GF-D8 (cell line): ENCODE measurements around the gene OR2B2.

Experiments
- DNase-seq: peaks from one replicate; lab custom pipeline; 2025; lab: John Stamatoyannopoulos, UW

Gene OR2B2

DNA sequence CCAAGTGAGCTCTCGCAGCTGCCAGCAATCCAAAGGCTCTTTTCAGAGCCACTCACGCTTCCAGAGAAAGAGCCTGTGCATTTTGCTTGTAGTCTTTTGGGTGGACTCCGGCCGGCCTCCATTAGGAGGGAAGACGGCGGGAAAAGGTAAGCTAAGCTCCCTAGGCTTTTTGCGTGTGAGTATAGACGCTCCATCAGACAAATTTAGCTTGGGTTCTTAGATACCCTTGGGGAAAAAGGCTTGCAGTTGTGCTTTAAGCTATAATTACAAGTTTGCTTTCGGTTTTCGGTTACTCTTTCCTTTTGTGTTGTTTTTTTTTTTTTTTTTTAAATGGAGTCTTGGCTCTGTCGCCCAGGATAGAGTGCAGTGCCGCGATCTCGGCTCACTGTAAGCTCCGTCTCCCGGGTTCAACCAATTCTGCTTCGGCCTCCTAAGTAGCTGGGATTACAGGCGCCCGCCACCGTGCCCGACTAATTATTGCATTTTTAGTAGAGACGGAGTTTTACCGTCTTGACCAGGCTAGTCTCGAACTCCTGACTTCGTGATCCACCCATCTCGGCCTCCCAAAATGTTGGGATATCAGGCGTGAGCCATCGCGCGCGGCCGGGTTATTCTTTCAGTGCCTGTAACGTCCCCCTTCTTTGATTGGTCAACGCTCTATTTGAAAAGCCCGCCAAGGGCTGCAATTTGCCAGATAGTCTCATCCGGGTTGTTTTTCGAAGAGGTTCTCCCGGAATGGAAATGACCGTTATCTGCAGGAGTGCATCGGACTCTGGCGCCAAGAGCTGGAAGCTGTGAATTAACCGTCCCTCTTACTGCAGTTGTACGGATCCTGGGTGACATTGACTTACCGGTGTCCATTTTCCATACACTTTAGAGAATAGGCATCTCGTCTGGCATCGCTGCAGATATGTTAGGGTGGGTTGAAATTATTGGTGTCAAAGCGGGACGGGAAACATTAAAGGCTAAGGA is 18.1 kb downstream of the OR2B2 start:
- peak; percentile 92 for DNase-seq

DNA sequence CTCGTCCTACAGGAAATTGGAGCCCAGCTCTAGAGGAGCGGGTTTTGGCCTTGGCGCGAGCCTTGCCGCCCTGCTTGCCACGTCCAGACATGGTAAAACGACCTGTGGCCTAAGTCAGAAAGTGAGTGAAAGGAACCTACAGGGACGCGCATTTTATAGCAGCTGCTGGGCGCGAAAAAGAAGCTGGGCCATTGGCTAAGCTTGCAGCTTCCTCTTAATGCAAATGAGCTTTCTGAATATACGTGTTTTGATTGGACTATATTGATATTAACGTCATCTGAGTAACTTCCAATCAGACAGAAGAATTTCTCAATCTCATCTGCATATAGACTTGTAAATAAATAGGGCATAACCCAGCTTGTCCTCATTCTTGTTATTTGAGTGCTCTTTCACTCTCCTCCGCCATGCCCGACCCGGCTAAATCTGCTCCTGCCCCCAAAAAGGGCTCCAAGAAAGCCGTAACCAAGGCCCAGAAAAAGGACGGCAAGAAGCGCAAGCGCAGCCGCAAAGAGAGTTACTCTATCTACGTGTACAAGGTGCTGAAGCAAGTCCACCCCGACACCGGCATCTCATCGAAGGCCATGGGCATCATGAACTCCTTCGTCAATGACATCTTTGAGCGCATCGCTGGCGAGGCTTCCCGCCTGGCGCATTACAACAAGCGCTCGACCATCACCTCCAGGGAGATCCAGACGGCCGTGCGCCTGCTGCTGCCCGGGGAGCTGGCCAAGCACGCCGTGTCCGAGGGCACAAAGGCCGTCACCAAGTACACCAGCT is 18.9 kb downstream of the OR2B2 start:
- peak; percentile 99 for DNase-seq

DNA sequence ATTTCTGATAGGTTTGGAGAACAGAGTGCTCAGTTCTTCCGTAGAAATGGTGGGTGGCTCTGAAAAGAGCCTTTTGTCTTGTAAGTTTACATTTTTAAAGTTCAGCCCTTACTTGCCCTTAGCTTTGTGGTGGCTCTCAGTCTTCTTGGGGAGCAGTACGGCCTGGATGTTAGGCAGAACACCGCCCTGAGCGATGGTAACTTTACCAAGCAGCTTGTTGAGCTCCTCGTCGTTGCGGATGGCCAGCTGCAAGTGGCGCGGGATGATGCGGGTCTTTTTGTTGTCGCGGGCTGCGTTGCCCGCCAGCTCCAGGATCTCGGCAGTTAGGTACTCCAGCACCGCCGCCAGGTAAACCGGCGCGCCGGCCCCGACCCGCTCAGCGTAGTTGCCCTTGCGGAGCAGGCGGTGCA is 19.5 kb downstream of the OR2B2 start:
- no peak for DNase-seq

DNA sequence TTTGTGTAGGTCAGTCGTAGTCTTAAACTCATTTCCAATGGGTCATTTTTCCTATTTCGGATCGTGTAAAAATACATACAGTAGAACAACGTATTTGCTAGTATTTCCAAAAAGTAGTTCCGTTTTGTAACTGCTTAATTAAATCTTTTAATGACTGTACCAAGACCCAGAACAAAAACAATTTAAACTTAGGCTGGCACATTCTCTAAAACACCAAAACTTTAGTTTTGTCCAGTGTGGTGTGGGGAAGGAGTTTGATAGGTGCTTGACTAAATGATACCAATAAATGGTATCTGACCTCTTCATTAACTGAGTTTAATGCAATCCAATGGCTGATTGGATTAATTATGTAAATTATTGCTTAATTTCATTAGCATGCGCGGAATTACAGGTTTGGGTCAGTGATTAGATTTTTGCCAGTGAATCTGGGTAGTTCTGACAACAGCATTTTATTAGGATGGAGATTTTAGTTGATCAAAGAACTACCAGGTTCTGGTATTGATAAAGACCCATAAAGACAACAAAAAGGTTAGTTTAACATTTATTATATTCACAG is 20.8 kb downstream of the OR2B2 start:
- DNase-seq: no peak

DNA sequence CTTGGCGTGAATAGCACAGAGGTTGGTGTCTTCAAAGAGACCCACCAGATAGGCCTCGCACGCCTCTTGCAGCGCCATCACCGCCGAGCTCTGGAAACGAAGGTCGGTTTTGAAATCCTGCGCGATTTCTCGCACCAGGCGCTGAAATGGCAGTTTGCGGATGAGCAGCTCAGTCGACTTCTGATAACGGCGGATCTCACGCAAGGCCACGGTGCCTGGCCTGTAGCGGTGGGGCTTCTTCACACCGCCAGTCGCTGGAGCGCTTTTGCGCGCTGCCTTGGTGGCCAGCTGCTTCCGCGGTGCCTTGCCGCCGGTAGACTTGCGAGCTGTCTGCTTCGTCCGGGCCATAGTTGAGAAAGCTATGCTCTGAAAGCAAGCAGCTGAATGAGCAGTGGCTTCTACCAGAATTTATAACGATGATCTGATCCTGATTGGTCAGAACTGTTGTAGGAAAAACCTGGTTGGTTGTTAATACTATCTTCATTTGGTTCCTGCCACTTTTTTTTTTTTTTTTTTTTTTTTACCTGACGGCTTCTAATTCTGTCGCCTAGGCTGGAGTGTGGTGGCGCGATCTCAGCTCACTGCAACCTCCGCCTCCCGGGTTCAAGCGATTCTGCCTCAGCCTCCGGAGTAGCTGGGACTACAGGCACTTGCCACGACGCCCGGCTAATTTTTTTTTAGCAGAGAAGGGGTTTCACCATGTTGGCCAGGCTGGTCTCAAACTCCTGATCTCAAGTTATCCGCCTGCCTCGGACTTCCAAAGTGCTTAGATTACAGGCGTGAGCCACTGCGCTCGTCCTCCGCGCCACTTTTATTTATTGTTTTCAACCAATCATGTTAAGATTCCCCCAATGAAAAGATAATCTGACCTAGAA is 21.5 kb downstream of the OR2B2 start:
- DNase-seq: peak; percentile 97

DNA sequence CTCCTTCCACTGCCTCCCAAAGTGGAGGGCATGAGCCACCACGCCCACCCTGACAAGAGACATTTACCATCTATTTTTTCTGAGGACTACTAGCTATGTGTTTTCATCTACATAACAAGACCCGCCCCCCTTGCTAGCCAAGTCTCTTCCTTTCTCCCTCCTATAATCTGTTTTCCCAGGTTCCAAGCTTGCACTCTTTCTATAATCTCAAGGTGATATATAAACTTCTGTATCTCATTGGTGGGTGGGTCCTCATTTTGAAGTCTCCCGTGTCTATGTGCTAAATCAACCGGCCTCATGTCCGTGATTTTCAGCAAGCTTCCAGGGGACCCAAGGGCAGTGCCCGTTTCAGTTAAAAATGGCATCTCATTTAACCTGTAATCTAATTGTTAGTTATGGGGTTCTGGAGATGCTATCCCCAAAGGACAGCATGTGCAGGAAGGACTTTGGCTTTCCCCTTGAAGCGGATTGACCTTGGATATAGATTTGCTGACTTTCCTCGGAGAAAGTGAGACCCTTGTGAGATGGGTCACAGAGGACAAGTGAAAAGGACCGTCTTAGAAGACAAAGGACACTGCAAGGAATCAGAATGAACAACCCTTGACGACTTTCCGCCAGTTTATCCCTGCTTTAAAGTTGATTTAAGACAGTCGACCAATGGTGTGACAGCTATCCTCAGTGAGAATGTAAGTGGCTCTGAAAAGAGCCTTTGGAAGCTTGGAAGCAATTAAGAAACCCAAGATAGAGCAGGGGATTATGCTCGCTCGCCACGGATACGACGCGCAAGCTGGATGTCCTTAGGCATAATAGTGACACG is 22.4 kb downstream of the OR2B2 start:
- DNase-seq: no peak

DNA sequence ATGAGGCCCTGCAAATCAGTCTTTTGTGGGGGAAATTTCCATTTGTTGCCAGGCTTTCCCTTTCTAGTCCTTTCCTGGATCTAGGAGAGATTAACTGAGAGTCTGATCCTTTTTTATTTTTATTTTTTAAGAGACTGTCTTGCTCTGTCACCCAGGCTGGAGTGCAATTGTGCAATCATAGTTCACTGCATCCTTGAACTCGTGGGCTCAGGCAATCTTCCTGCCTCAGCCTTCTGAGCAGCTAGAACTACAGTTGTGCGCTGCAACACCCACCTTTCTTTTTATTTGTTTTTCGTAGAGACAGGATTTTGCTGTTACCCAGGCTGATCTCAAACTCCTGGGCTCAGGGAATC is 22.9 kb downstream of the OR2B2 start:
- DNase-seq: no peak

DNA sequence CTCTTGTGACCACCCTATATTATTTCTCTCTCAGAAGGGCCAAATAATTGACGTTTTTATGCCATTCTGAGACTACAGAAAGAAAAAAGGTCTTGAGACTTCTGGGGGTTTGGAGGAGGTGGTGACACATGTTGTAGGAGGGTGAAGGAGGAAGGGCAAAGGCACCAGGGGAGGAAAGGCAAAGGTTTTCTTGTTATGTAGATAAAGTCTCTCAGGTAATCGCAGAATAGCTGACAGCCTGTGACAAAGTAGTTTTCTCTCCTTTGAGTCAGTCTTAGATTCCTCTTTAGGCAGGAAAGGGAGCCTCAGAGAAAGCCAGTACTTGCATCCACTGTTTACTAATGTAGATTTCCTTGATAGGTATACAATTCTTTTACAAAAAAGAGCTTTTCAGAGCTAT is 23.6 kb downstream of the OR2B2 start:
- DNase-seq: no peak

DNA sequence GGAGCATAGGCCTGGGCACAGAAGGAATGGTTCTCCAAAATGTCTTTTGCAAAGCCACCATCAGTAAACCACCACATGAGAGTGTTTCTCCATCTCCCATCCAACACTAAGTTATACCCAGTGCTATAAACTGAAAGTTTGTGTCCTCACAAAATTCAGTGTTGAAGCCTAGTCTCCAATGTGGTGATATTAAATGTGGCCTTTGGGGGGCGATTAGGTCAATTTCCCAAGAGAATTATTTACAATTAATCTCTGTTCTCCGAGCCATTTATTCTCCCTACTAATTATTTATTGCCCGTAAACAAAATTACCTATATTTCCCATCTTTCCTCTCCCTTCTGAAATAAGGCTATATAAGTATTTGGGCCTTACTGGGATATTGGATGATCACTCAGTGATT is 26.1 kb downstream of the OR2B2 start:
- DNase-seq: no peak

DNA sequence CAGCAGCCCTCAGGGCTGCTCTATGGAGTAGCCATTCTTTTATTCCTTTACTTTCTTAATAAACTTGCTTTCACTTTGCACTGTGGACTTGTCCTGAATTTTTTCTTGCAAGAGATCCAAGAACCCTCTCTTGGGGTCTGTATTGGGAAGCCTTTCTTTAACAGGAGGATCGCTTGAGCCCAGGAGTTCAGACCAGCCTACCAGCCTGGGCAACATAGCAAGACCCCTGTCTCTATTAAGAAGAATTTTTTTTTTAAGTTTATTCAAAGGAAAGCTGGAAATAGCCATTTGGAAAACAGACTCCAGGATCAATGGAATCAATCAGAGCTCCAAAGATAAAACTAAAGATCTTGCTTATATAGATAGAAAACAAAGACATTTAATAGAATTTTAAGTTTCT is 29.1 kb downstream of the OR2B2 start:
- no peak for DNase-seq

DNA sequence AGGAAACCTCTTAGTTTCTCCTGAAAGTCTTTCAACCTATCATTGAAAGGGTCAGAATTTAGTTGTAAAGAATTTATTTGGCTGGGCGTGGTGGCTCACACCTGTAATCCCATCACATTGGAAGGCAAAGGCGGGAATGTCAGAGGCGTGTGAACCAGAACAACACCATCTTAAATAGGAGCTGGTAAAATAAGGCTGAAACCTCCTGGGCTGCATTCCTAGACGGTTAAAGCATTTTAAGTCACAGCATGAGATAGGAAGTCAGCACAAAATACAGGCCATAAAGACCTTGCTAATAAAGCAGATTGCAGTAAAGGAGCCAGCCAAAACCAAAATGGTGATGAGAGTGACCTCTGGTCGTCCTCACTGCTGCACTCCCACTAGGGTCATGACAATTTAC is 29.6 kb downstream of the OR2B2 start:
- no peak for DNase-seq

DNA sequence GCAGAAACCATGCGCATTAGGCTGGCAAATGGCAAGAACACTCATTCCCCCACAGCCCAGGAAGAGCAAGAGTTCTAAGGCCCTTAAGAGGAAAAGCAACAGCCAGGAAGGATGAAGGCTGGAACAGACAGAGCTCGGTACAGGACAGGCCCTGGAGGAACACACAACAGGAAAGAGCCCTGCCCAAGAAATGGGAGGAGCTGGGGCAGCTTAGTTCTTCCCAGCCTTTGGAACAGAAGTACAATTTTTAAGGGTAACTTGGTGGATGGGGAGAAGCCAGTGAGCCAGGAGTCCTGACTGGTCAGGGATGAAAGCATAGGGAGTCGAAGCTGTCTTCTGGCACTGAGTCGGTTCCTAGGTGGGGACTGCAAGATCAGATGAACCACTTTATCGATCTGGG is 32.4 kb downstream of the OR2B2 start:
- DNase-seq: no peak

DNA sequence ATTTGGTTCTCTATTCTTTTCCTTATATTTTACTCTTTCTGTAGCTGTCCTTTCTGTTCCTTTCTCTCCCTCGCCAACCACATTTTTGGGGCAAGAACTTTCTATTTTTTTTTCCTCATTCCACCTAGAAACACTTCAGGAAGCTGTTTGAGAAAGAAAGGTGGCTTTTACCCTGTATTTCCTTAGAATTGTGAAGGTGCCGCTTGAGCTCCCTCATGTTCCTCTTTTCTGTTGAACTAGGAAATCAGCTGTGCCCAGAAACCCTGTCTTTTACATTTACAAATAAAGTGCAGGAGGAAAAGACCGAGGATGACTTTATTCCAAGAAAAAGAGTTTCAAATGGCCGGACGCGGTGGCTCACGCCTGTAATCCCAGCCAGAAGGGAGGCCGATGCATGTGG is 38.2 kb downstream of the OR2B2 start:
- no peak for DNase-seq

DNA sequence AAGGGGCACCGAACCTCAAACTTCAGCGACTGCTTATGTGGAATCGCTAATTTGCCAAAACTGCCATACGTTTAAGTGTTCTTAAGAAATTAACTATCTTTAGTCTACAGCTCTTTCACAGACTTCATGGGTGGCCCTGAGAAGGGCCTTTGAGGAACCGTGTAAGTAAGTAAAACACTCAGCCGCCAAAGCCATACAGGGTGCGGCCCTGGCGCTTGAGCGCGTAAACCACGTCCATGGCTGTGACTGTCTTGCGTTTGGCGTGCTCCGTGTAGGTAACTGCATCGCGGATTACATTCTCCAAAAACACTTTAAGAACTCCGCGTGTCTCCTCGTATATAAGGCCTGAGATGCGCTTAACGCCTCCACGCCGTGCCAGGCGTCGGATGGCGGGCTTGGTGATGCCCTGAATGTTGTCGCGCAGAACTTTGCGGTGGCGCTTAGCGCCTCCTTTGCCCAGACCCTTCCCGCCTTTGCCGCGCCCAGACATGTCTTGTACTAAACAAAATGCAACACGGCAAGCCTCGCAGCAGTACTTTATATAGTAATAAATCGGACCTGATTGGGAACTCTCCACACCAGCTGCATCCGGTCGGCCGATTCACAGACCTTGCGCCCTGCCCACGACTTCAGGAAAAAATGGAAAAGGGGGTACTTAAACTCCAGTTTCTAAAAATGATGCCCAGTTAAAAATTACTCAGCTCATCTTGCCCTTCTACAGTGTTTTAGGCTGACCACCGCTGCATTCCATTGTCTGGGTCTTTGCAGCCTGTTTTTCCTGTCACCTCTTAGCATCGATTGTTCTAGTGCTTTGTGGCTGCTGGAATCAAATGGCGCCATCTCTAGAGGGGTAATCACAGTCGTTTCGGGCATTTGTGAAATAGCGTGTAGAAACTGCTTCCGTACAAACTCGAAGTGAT is 38.9 kb downstream of the OR2B2 start:
- peak; percentile 85 for DNase-seq

DNA sequence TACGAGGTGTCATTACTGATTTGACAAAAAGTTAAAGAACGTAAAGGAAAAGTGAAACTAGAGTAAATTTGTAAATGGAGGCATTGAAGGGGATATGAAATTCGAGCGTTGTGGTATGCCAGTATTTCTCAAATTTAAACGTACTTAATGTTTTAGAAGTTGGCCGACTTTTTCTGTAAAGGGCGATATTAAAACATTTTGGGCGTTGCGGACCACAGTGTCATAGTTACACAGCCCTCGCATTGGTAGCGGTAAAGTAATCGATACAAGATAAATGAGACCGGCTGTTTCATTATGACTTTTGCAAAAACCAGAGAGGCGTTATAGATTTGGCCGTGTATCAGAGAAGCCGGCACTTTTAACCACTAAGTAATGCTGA is 39.6 kb downstream of the OR2B2 start:
- no peak for DNase-seq

DNA sequence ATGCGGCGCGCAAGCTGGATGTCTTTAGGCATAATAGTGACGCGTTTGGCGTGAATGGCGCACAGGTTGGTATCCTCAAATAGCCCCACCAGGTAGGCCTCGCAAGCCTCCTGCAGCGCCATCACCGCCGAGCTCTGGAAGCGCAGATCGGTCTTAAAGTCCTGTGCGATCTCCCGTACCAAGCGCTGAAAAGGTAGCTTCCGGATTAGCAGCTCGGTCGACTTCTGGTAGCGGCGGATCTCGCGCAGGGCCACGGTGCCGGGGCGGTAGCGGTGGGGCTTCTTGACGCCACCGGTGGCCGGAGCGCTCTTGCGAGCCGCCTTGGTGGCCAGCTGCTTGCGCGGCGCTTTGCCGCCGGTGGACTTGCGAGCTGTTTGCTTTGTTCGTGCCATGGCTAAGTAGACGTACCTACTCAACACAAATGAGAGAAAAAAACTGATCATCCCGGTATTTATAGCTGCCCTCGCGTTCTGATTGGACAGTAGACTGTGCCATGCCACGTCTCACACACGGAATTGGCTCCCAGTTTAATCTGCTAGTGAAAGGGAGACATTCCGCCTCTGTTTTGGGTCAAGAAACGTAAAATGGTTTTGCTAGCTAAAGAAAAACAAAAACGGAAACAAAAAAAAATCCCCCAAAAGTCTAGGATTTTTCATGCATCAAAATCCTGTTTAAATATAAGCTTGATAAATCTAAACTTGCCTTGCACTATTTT is 40.1 kb downstream of the OR2B2 start:
- peak; percentile 90 for DNase-seq

DNA sequence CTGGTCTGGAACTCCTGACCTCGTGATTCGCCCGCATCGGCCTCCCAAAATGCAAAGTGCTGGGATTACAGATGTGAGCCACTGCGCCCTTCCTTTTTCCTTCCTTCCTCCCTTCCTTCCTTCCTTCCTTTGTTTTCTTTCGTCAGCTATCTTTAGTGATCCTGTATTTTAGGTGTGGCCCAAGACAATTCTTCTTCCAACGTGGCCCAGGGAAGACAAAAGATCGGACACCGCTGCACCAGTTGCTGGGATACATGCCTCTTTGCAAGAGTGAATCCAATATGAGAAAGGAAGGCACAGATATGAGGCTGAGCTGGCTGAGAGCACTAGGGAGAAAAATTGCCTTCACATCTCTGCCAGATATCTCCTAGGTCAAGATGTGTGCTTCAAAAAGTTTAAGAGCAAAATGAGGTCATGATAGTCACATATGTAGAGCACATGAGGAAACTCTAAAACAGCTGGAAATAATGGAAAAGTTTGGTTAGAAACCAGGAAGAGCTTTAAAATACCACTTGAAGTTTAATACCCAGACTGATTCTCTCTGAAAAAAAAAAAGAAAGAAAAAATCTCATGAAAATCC is 41.8 kb downstream of the OR2B2 start:
- no peak for DNase-seq

DNA sequence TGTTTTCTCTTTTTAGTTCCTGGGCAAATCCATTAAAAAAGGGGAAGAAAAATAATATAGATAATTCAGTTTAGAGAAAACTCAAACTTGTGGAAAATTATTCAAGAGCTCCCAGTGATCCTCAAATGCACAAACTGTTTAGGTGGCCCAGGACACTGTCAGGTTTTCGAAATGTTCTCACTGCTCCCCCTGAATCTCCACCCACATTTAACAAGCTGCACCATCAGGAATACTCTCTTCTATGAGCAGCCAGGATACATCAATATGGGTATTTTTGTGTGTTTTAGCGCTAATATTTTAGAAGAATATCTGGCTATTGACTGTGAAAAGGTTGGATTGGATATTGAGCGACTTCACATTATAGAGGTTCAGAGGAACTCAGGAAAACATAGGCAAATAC is 43.9 kb downstream of the OR2B2 start:
- no peak for DNase-seq

DNA sequence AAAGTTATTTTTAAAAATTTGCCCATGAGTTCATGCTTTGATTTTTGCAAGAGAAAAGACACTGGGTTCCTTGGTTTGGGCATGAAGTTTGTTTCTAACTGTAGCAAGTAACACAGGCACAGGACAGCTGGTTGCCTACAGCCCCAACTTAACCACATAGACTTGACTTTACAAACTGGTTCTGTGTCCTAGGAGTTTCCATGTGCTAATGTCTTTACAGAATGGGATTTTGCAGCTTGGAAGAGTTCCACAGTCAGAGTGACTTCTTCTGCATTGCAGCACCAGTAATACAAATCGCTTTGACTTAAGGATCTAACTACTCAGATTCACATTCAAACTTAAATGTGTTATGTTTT is 44.3 kb downstream of the OR2B2 start:
- peak; percentile 57 for DNase-seq
